Endothelial cell of umbilical vein (primary cell): ENCODE data around the gene PAXX. TPM values are rescaled to one million over a fixed set of nuclear protein-coding genes. Genes with fewer than 3 reads are reported as not detected.

ENCODE experiments used
- BruUV-seq: library from RNA; stranded (reverse); fragments of 400-500 nt; replicated peaks from 2 replicates; lab custom pipeline; 2021; lab: Mats Ljungman, UMichigan
- CTCF ChIA-PET: fragments of 300-600, 350-600 bp; sonication (Branson Sonifier 250); formaldehyde crosslinking; loops from one replicate; lab custom pipeline; 2021; ENCODE audit warnings: antibody characterized with exemption, inconsistent platforms; lab: Charles Lee
- POLR2A ChIA-PET: fragments of 300-600, 350-600 bp; sonication (Branson Sonifier 250); formaldehyde crosslinking; loops from one replicate; lab custom pipeline; 2021; ENCODE audit warnings: antibody characterized with exemption, inconsistent platforms; lab: Charles Lee
- DNase-seq: peaks from one replicate; pipeline ENCODE4 v3.0.0-alpha.2; 2011; ENCODE audit warnings: low read depth, low spot score
- FAIRE-seq: peaks from 2 replicates; lab custom pipeline; 2011; peaks lifted over from hg19 to GRCh38; lab: Jason Lieb, UNC
- H2AFZ ChIP-seq: 2 replicates; pipeline ENCODE4 v1.6.0; 2012; ENCODE audit warnings: low read depth, low read length, control low read depth, inconsistent platforms
- H3K27ac ChIP-seq: 2 replicates; pipeline ENCODE4 v1.5.1; 2011; ENCODE audit warnings: low read depth, mild to moderate bottlenecking, control low read depth, low read length, moderate library complexity; ENCODE audit not compliant: insufficient read depth
- H3K27me3 ChIP-seq, 2 experiments: 2 replicates each; pipeline versions ENCODE4 v1.6.0 to v1.6.1; 2011; ENCODE audit warnings: low read length in 2 of 2, mixed read lengths in 1 of 2; ENCODE audit not compliant: control insufficient read depth in 2 of 2, insufficient read depth in 2 of 2
- H3K36me3 ChIP-seq, 2 experiments: 2 replicates in 1 of 2; 3 replicates in 1 of 2; pipeline ENCODE4 v1.5.1; 2011; ENCODE audit warnings: low read length in 2 of 2, mild to moderate bottlenecking in 1 of 2, moderate library complexity in 1 of 2; ENCODE audit not compliant: control insufficient read depth in 2 of 2, insufficient read depth in 2 of 2; ENCODE audit errors: extremely low read depth in 1 of 2
- H3K4me1 ChIP-seq: 3 replicates; pipeline ENCODE4 v1.5.1; 2011; ENCODE audit warnings: mild to moderate bottlenecking, low read length; ENCODE audit not compliant: control insufficient read depth, insufficient read depth; ENCODE audit errors: extremely low read depth
- H3K4me2 ChIP-seq: 2 replicates; pipeline ENCODE4 v1.6.1; 2011; ENCODE audit warnings: low read length, control low read depth, mixed read lengths; ENCODE audit not compliant: insufficient read depth
- H3K4me3 ChIP-seq, 3 experiments: fragments of 200-600 bp in 1 of 3; sonication (generic), shearing (Covaris generic) in 1 of 3; replicated peaks in 1 of 3; 2 replicates each; pipeline ENCODE4 v1.5.1; 2011 to 2016; ENCODE audit warnings: control low read depth in 3 of 3, low read length in 3 of 3, mild to moderate bottlenecking in 2 of 3, inconsistent platforms in 1 of 3, low read depth in 1 of 3, moderate library complexity in 1 of 3; ENCODE audit not compliant: insufficient read depth in 1 of 3
- H3K79me2 ChIP-seq: 2 replicates; pipeline ENCODE4 v1.6.0; 2012; ENCODE audit warnings: low read length, inconsistent platforms; ENCODE audit not compliant: control insufficient read depth, insufficient read depth
- H3K9ac ChIP-seq: replicated peaks from 2 replicates; pipeline ENCODE3; 2011; ENCODE audit warnings: low read length, control low read depth; ENCODE audit not compliant: insufficient read depth; ENCODE audit errors: extremely low read depth
- H3K9me1 ChIP-seq: replicated peaks from 3 replicates; pipeline ENCODE4 v1.6.0; 2011; ENCODE audit warnings: mild to moderate bottlenecking, low read length; ENCODE audit not compliant: control insufficient read depth, insufficient read depth; ENCODE audit errors: extremely low read depth
- H3K9me3 ChIP-seq: replicated peaks from 2 replicates; pipeline ENCODE4 v1.5.1; 2012; ENCODE audit warnings: low read length, inconsistent platforms; ENCODE audit not compliant: control insufficient read depth, insufficient read depth
- H4K20me1 ChIP-seq: replicated peaks from 2 replicates; pipeline ENCODE3; 2011; ENCODE audit warnings: mild to moderate bottlenecking, low read length; ENCODE audit not compliant: control insufficient read depth, insufficient read depth; ENCODE audit errors: extremely low read depth
- EZH2 ChIP-seq: IDR thresholded peaks from 2 replicates; pipeline ENCODE4 v1.6.1; 2012; ENCODE audit warnings: borderline replicate concordance, low read depth, mild to moderate bottlenecking, moderate library complexity, low read length, inconsistent platforms; ENCODE audit not compliant: severe bottlenecking
- FOS ChIP-seq: IDR thresholded peaks from 2 replicates; pipeline ENCODE4 v1.6.1; 2011; ENCODE audit warnings: mild to moderate bottlenecking, low read length, moderate library complexity, borderline replicate concordance; ENCODE audit not compliant: insufficient read depth
- GATA2 ChIP-seq: IDR thresholded peaks from 2 replicates; pipeline ENCODE4 v1.7.0; 2011; ENCODE audit warnings: low read depth, mild to moderate bottlenecking, moderate library complexity, mixed read lengths, low read length; ENCODE audit not compliant: insufficient read length, insufficient read depth
- JUN ChIP-seq: IDR thresholded peaks from 2 replicates; pipeline ENCODE4 v1.6.1; 2011; ENCODE audit warnings: borderline replicate concordance, low read depth; ENCODE audit not compliant: insufficient read length, insufficient read depth
- MYC ChIP-seq: IDR thresholded peaks from one replicate; pipeline ENCODE4 v1.6.1; 2011; ENCODE audit warnings: mild to moderate bottlenecking, low read depth, low read length
- POLR2A ChIP-seq: IDR thresholded peaks from 2 replicates; pipeline ENCODE4 v1.6.1; 2012; ENCODE audit warnings: low read depth, mild to moderate bottlenecking, control low read depth, low read length
- POLR2AphosphoS5 ChIP-seq: IDR thresholded peaks from 2 replicates; pipeline ENCODE4 v1.6.1; 2012; ENCODE audit warnings: low read depth, mild to moderate bottlenecking, control low read depth, low read length, moderate library complexity; ENCODE audit not compliant: insufficient read depth
- dilution Hi-C: fragments of 300-500 bp; cut with MboI; formaldehyde crosslinking; loops from one replicate; pipeline ENCODE4 v1.15.0; 2019; ENCODE audit warnings: low sequenced_read_pairs; ENCODE audit not compliant: extremely low pct_ligation_motif_present
- intact Hi-C: fragments of 100-400 bp; cut with micrococcal nuclease; formaldehyde crosslinking; loops from one replicate; pipeline ENCODE4 v1.10.0; 2022
- polyA plus RNA-seq, 4 experiments: library from polyadenylated mRNA; depleted of rRNA in 3 of 4; stranded (reverse) in 3 of 4; unstranded in 1 of 4; fragments of >200 nt; gene quantifications; 2 replicates each; pipeline versions ENCODE4 v1.2.1 to v1.2.3, GENCODE V29; 2011 to 2012; ENCODE audit warnings: missing spikeins in 1 of 4
- total RNA-seq: library from RNA; stranded (reverse); gene quantifications from 2 replicates; pipeline ENCODE4 v1.2.3, GENCODE V29; 2021
- TF ChIP-seq, protein P1 (sequence below): IDR thresholded peaks from 2 replicates; pipeline ENCODE4 v1.6.1; 2011; ENCODE audit not compliant: insufficient read depth, insufficient read length
- TF ChIP-seq, protein P2 (sequence below), 2 donors: IDR thresholded peaks; 1 replicate in 1 of 2; 2 replicates in 1 of 2; pipeline ENCODE4 v1.5.1; 2011; ENCODE audit warnings: low read length in 2 of 2, mild to moderate bottlenecking in 2 of 2, moderate library complexity in 2 of 2, control low read depth in 1 of 2, inconsistent platforms in 1 of 2, low read depth in 1 of 2; ENCODE audit not compliant: insufficient read depth in 1 of 2; ENCODE audit errors: extremely low read depth in 1 of 2

PAXX gene
- total and polyA plus RNA-seq, 2 donors (not counting 3 experiments of a cell fraction or from before 2014, with no cell fraction given) = 34.0 to 35.0 TPM

DNA sequence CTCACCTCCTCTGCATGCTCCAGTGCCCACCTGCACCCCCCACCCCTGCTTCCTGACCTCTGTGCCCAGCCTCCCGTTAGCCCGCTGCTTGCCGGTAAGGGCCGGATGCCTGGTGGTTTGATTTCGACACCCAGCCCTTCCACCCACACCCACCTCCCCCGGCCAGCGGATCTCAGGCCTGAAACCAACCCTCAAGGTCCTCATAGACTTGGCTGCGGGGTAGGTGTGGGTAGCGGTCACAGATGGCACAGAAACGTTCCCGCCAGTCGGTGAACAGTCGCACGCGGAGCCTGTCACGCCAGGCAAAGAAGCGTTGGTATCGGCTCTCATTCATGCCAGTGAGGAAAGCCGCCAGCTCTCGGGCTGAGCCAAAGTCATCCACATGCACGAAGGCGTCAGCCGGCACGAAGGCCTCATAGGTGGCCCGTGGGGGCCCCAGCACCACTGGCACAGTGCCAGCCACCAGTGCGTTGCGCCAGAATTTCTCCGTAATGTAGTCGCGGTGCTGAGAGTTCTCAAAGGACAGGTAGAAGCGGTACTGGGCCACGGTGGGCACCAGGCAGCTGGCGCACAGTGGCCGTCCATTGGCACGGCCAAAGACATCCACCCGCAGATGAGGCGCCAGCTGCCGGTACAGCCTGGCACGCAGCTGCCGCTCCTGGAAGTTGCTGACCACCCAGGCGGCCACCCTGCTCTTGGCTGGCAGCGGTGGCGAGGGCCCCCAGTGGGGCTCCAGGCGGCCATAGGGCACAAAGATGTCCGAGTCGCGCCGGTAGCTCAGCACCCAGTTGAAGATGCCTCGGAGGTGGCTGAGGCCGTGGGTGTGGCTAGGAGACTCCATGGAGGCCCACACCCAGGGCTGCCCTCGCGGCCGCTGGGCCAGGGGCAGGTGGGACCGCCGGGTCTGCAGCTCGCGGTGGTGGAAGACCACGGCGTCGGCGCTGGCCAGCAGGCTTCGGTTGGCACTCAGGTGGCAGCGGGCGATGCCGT is 38.6 kb downstream of the PAXX start:
- no peak overlapping the region for H3K27ac ChIP-seq
- POLR2A ChIA-PET = no interaction called here
- no peak for DNase-seq
- no peak overlapping the region for H3K9ac ChIP-seq
- TF ChIP-seq MYC = no peak
- no TSS peak for BruUV-seq
- no peak for FAIRE-seq
- no peak overlapping the region for H2AFZ ChIP-seq
- no peaks in the 10 kb centered on the region for H3K27me3 ChIP-seq
- CTCF ChIA-PET = interaction anchor here (1.9 to 4.5 kb wide), 4 partner anchors 12 to 83 kb away, joined by 6 to 28 read pairs (median 20); partner anchors contain the start of gene CLIC3
- H3K4me3 ChIP-seq = no peak overlapping the region
- peaks cover 12% of the 10 kb centered on the region for H3K4me1 ChIP-seq
- H3K9me3 ChIP-seq = no peaks in the 10 kb centered on the region
- H4K20me1 ChIP-seq = no peaks in the 10 kb centered on the region
- H3K79me2 ChIP-seq = no peaks in the 10 kb centered on the region
- dilution Hi-C loops = no loop called here
- intact Hi-C loops = no loop called here
- no peak overlapping the region for H3K4me2 ChIP-seq
- H3K36me3 ChIP-seq = no peaks in the 10 kb centered on the region
- no peaks in the 10 kb centered on the region for H3K9me1 ChIP-seq

DNA sequence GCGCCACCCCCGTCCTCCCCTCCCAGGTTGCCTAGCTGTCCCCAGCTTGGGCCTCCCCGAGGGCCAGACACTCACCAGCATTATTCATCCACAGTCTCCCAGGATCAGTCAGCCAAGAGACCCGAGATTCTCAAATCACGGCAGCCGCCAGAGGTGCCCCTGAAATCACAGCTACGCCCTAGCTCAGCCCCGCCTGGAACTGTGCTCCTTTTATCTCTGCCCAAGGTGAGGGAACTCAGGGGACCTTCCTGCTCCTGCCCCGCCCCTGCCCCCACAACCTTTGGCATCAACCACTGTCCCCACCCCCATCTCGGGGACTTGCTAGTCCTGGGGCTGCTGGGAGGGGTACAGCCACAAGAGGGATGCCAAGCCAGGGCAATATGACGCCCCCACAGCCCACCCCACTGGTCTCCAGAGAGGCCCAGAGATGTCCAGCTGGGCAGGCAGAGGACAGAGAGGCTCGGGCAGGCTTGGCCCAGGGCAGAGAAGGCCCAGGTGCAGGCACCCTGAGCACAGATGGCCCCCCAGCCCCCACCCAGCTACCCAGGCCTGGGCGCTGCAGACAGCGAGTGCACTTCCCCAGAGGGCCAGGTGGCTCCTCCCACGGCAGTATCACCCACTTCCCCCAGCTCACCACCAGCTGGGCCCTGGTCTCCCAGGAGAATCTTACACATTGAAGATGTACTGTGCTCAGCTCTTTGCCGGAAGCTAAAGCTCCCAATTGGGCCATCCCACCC is 39.9 kb downstream of the PAXX start, which contains the start of gene FUT7:
TSS of gene FUT7 (minus strand) at position 185 of the 737 bp plus-strand sequence. CDS start at position 88, 97 bp downstream.
- FAIRE-seq = no peak
- ChIA-PET POLR2A (no interaction called here), CTCF (interaction anchor here (0.6 to 1.0 kb wide), 3 partner anchors 15 to 40 kb away, joined by 3 to 4 read pairs (median 3); partner anchors contain the start of gene PAXX)
- Histone ChIP-seq H3K27me3 (no peaks in the 10 kb centered on the region), H3K36me3 (no peaks in the 10 kb centered on the region), H3K27ac (no peak within 1 kb of the TSS), H3K79me2 (no peaks in the 10 kb centered on the region), H2AFZ (no peak within 1 kb of the TSS), H4K20me1 (no peaks in the 10 kb centered on the region), H3K9me3 (no peaks in the 10 kb centered on the region), H3K9ac (no peak within 1 kb of the TSS), H3K9me1 (no peaks in the 10 kb centered on the region), H3K4me1 (peaks cover 11% of the 10 kb centered on the region), H3K4me2 (no peak within 1 kb of the TSS), H3K4me3 (no peak within 1 kb of the TSS)
- BruUV-seq = no TSS peak
- no peak for DNase-seq
- dilution Hi-C loops = no loop called here
- TF ChIP-seq, protein P1, sequence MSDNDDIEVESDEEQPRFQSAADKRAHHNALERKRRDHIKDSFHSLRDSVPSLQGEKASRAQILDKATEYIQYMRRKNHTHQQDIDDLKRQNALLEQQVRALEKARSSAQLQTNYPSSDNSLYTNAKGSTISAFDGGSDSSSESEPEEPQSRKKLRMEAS = no peak
- TF ChIP-seq JUN = no peak
- TF ChIP-seq EZH2 = no peak
- no peak for TF ChIP-seq POLR2AphosphoS5
- TF ChIP-seq GATA2 = no peak
- TF ChIP-seq, protein P2, sequence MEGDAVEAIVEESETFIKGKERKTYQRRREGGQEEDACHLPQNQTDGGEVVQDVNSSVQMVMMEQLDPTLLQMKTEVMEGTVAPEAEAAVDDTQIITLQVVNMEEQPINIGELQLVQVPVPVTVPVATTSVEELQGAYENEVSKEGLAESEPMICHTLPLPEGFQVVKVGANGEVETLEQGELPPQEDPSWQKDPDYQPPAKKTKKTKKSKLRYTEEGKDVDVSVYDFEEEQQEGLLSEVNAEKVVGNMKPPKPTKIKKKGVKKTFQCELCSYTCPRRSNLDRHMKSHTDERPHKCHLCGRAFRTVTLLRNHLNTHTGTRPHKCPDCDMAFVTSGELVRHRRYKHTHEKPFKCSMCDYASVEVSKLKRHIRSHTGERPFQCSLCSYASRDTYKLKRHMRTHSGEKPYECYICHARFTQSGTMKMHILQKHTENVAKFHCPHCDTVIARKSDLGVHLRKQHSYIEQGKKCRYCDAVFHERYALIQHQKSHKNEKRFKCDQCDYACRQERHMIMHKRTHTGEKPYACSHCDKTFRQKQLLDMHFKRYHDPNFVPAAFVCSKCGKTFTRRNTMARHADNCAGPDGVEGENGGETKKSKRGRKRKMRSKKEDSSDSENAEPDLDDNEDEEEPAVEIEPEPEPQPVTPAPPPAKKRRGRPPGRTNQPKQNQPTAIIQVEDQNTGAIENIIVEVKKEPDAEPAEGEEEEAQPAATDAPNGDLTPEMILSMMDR (IDR thresholded peaks at IDR 0.05; ENCODE audit: extremely low read depth in 1 of 2, insufficient read depth in 1 of 2, low read depth in 1 of 2, low read length in 2 of 2) = no peak
- TF ChIP-seq FOS = no peak
- no peak for TF ChIP-seq POLR2A
- TF ChIP-seq MYC = no peak
- intact Hi-C loops = no loop called here
